ENCODE results near the gene PCYT1B. TPM values are rescaled to one million over a fixed set of nuclear protein-coding genes. Genes with fewer than 3 reads are reported as not detected.
A peak's percentile ranks its signal among the peaks of the same experiment; 100 is the strongest.

PCYT1B gene
- total RNA-seq, 1 experiment from 2014 or later = not detected

DNA sequence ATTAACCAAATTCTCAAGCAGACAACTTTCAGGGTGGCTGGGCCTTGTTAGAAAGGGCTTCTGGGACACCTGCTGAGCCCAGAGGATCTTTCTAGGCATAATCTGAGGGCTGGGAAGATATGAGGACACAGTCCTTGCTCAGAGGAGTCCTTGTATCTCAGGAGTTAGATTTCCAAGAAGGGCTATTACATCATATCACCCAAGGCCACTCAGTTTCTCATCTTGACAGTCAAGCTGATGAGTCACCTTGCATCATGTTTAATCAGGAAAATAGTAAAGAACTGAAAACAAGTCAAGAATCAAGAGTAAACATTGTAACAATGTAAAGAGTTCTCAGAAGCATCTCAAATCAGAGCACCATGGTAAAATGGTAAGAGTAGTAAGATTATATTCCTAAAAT lies 4.0 kb downstream of the PCYT1B start:
- POLR2A ChIA-PET (ENCODE audit: unreplicated experiment) = no interaction called here
- Histone ChIP-seq H4K20me1 (ENCODE audit: insufficient read depth) (no peaks in the 10 kb centered on the region), H3K9me3 (ENCODE audit: insufficient read depth, low read depth) (no peaks in the 10 kb centered on the region), H3K4me2 (no peak overlapping the region), H3K79me2 (ENCODE audit: low read depth) (no peaks in the 10 kb centered on the region), H3K9me2 (ENCODE audit: insufficient read depth) (no peaks in the 10 kb centered on the region), H2AFZ (no peak overlapping the region), H3F3A (ENCODE audit: insufficient read depth, low read depth) (no peaks in the 10 kb centered on the region), H3K27me3 (ENCODE audit: insufficient read depth, low read depth) (0 out of 2 replicates have a peak, but pooled peaks cover 7% of the 10 kb centered on the region), H3K4me1 (replicated peaks; ENCODE audit: insufficient read depth) (peaks cover 8% of the 10 kb centered on the region; the same call in 1 of the 2 replicates), H3K4me3 (no peak overlapping the region), H3K27ac (no peak overlapping the region), H3K36me3 (ENCODE audit: low read depth) (no peaks in the 10 kb centered on the region)
- intact Hi-C loops (cut with micrococcal nuclease; ENCODE audit: unreplicated experiment) = no loop called here
- BruUV-seq (replicated peaks) = no TSS peak
- CTCF ChIA-PET = no interaction called here
- DNase-seq = peak in 1 of 2 experiments; percentile 45
- TF ChIP-seq EZH2 (IDR thresholded peaks at IDR 0.05; ENCODE audit: low read depth) (no peak), CTCF (conservative IDR thresholded peaks at IDR 0.05) (no peak)

DNA sequence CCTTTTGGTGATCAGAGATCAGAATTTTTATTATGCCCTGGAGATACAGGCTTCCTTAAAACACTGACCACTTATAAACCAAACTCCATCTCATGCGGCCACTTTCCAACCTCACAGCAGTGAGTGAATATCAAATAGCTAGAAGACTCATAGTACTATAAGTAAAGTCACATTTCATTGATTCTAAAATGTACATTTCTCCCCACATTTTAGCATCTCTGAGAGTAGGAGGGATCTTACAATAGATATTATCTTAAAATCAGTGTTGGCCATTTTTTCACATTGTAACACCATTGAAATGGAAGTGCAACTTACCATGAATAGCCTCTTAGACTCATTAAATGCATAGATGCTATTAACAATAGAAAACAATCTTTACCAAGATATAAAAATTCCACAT lies 17.4 kb downstream of the PCYT1B start:
- H4K20me1 ChIP-seq (ENCODE audit: insufficient read depth) = no peaks in the 10 kb centered on the region
- POLR2A ChIA-PET (ENCODE audit: unreplicated experiment) = no interaction called here

GRCh38 chrX:24619647-24620046 lies 27.5 kb downstream of the PCYT1B start:
- DNase-seq = no peak
- Histone ChIP-seq H2AFZ (no peak overlapping the region), H3K27me3 (ENCODE audit: insufficient read depth, low read depth) (no peaks in the 10 kb centered on the region), H3K9me2 (ENCODE audit: insufficient read depth) (no peaks in the 10 kb centered on the region), H3K4me2 (no peak overlapping the region), H3F3A (ENCODE audit: insufficient read depth, low read depth) (no peaks in the 10 kb centered on the region), H3K79me2 (ENCODE audit: low read depth) (no peaks in the 10 kb centered on the region), H4K20me1 (ENCODE audit: insufficient read depth) (no peaks in the 10 kb centered on the region), H3K4me1 (replicated peaks; ENCODE audit: insufficient read depth) (no peaks in the 10 kb centered on the region), H3K4me3 (no peak overlapping the region), H3K9me3 (ENCODE audit: insufficient read depth, low read depth) (no peaks in the 10 kb centered on the region), H3K27ac (no peak overlapping the region), H3K36me3 (ENCODE audit: low read depth) (no peaks in the 10 kb centered on the region)
- BruUV-seq (replicated peaks) = no TSS peak
- intact Hi-C loops (cut with micrococcal nuclease; ENCODE audit: unreplicated experiment) = no loop called here
- CTCF ChIA-PET = no interaction called here
- POLR2A ChIA-PET (ENCODE audit: unreplicated experiment) = no interaction called here
- no peak for TF ChIP-seq CTCF (conservative IDR thresholded peaks at IDR 0.05)
- no peak for TF ChIP-seq EZH2 (IDR thresholded peaks at IDR 0.05; ENCODE audit: low read depth)

More for the DNA sequence above, 17.4 kb downstream of the PCYT1B start:
- BruUV-seq (replicated peaks) = no TSS peak
- TF ChIP-seq EZH2 (IDR thresholded peaks at IDR 0.05; ENCODE audit: low read depth) (no peak), CTCF (conservative IDR thresholded peaks at IDR 0.05) (no peak)
- Histone ChIP-seq H3K9me2 (ENCODE audit: insufficient read depth) (no peaks in the 10 kb centered on the region), H3K27ac (no peak overlapping the region), H3K4me2 (no peak overlapping the region), H3K4me3 (no peak overlapping the region), H3K9me3 (ENCODE audit: insufficient read depth, low read depth) (no peaks in the 10 kb centered on the region), H3K36me3 (ENCODE audit: low read depth) (no peaks in the 10 kb centered on the region), H3K27me3 (ENCODE audit: insufficient read depth, low read depth) (no peaks in the 10 kb centered on the region), H2AFZ (no peak overlapping the region), H3K4me1 (replicated peaks; ENCODE audit: insufficient read depth) (no peaks in the 10 kb centered on the region), H3F3A (ENCODE audit: insufficient read depth, low read depth) (no peaks in the 10 kb centered on the region), H3K79me2 (ENCODE audit: low read depth) (no peaks in the 10 kb centered on the region)
- CTCF ChIA-PET = no interaction called here
- no peak for DNase-seq
- intact Hi-C loops (cut with micrococcal nuclease; ENCODE audit: unreplicated experiment) = no loop called here

Data from PC-9 (cell line).